Left ventricle myocardium inferior (tissue), 1 donor: ENCODE results near the gene TRABD2A. TPM values are rescaled to one million over a fixed set of nuclear protein-coding genes. Genes with fewer than 3 reads are reported as not detected.

Experiments used
- DNase-seq: peaks from one replicate; pipeline ENCODE4 v3.0.0-alpha.2; 2020
- H3K27ac ChIP-seq: fragments of 200-600 bp; replicated peaks from 2 replicates; pipeline ENCODE4 v1.8.0; 2021
- H3K27me3 ChIP-seq: fragments of 200-600 bp; 2 replicates; pipeline ENCODE4 v1.8.0; 2021; ENCODE audit warnings: low read depth
- H3K36me3 ChIP-seq: fragments of 200-600 bp; 2 replicates; pipeline ENCODE4 v1.8.0; 2021
- H3K4me1 ChIP-seq: fragments of 200-600 bp; 2 replicates; pipeline ENCODE4 v1.8.0; 2021
- H3K4me3 ChIP-seq: fragments of 200-600 bp; 2 replicates; pipeline ENCODE4 v1.8.0; 2021; ENCODE audit warnings: mild to moderate bottlenecking, moderate library complexity
- H3K9me3 ChIP-seq: fragments of 200-600 bp; replicated peaks from 2 replicates; pipeline ENCODE4 v1.8.0; 2021
- intact Hi-C: fragments of 100-400 bp; cut with micrococcal nuclease; formaldehyde crosslinking; loops from one replicate; pipeline ENCODE4 v1.11.0; 2022
- total RNA-seq: library from RNA; stranded (reverse); fragmentation: NEBNext Ultra II Directional; extraction: Animal tissue kit (Norgen Biotek cat#: 25700); gene quantifications from one replicate; pipeline ENCODE4 v1.2.1, GENCODE V29; 2021
- TF ChIP-seq, protein P1 (sequence below): fragments of 200-600 bp; IDR thresholded peaks from 2 replicates; pipeline ENCODE4 v1.8.0; 2021; ENCODE audit warnings: antibody characterized with exemption, mild to moderate bottlenecking, borderline replicate concordance
- donor health status: DM: no; HTN: yes; CAD: no; lungs with severe emphysema.

Gene TRABD2A
- total RNA-seq, 1 donor from 2014 or later: 0.49 TPM

DNA sequence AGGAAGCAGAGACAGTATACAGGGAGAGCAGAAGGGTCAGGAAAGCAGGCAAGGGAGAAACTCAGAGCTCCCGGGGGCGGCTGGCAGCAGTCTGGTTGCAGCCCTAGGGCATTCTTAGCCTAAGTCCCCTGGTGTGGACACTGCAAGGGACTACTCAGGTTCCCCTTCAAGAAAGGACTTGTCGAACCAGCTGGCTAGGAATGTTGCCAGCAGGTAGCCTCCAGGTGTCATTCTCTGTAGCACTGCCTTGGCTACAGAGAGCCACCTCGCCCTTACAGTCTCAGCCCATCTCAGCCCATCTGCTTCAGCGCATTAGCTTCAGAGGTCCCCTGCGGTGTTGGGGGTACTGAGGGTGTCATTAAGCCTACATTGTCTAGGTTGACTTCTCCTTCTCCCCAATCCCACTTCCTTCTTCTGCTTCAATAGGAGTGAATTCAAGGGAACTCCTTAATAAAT is 13.3 kb upstream of the TRABD2A start:
- H3K4me3 ChIP-seq: no peak overlapping the region
- peaks cover 30% of the 10 kb centered on the region for H3K4me1 ChIP-seq
- H3K27ac ChIP-seq: peak overlapping the region; percentile 56

DNA sequence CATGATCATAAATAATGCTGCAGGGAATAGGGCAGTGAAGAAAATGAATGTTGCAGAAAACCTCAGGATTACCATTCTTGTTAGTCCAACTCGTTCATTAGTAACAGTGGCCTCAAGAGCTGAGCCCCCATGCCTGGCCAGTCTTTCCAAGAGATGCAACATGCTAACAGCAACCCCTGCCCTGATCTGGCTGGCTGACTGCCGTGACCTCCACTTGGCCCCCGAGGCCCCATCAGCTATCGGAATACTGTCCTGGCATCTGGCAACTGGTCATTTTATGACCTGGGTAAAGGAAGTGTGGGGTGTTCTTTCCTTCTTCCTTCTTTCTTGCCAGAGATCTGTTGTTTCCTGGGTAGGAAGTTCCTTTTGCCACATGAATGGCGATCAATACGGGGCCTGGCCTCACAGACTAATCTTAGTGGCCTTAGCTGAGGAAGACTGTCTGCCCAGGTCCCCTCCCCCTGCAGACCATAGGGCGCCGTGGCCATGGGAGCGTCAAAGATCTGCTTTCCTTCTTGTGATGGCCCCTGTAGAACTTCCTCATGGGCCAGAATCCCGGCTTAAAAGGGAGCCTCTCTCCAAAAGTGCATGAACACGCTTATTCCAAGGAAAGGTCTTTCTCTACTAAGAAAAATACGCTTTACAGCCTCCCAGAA is 10.6 kb upstream of the TRABD2A start:
- Histone ChIP-seq H3K9me3 (no peaks in the 10 kb centered on the region), H3K4me1 (peaks cover 20% of the 10 kb centered on the region), H3K36me3 (no peaks in the 10 kb centered on the region), H3K27ac (no peak overlapping the region), H3K27me3 (no peaks in the 10 kb centered on the region), H3K4me3 (no peak overlapping the region)
- intact Hi-C loops: no loop called here
- no peak for DNase-seq
- TF ChIP-seq, protein P1, sequence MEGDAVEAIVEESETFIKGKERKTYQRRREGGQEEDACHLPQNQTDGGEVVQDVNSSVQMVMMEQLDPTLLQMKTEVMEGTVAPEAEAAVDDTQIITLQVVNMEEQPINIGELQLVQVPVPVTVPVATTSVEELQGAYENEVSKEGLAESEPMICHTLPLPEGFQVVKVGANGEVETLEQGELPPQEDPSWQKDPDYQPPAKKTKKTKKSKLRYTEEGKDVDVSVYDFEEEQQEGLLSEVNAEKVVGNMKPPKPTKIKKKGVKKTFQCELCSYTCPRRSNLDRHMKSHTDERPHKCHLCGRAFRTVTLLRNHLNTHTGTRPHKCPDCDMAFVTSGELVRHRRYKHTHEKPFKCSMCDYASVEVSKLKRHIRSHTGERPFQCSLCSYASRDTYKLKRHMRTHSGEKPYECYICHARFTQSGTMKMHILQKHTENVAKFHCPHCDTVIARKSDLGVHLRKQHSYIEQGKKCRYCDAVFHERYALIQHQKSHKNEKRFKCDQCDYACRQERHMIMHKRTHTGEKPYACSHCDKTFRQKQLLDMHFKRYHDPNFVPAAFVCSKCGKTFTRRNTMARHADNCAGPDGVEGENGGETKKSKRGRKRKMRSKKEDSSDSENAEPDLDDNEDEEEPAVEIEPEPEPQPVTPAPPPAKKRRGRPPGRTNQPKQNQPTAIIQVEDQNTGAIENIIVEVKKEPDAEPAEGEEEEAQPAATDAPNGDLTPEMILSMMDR: no peak

More for the DNA sequence above, 13.3 kb upstream of the TRABD2A start:
- TF ChIP-seq, protein P1: no peak
- H3K9me3 ChIP-seq: no peaks in the 10 kb centered on the region
- H3K27me3 ChIP-seq: no peaks in the 10 kb centered on the region
- H3K36me3 ChIP-seq: no peaks in the 10 kb centered on the region
- intact Hi-C loops: no loop called here
- no peak for DNase-seq

DNA sequence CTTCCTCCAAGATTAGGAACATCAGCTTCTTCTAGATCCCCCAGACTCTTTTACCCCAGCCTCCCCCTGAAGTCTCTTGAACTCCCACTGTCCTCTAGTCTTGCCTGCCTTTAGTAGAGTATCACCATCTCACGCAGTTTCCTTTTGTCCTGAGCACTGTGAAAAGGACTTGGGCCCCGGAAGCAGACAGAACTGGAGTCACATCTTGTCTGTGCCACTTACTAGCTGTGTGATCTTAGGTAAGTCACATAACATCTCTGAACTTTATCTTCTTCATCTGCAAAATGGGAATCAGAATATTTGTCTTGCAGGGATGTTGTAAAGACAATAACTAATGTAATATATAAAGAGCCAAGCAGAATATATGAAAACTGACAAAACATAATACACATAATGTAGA is 8.4 kb upstream of the TRABD2A start:
- Histone ChIP-seq H3K36me3 (no peaks in the 10 kb centered on the region), H3K4me3 (peak overlapping the region; percentile 35), H3K4me1 (peaks cover 6% of the 10 kb centered on the region), H3K9me3 (no peaks in the 10 kb centered on the region), H3K27ac (peak overlapping the region; percentile 39), H3K27me3 (peaks cover 6% of the 10 kb centered on the region)
- intact Hi-C loops: no loop called here
- TF ChIP-seq, protein P1: no peak
- no peak for DNase-seq

DNA sequence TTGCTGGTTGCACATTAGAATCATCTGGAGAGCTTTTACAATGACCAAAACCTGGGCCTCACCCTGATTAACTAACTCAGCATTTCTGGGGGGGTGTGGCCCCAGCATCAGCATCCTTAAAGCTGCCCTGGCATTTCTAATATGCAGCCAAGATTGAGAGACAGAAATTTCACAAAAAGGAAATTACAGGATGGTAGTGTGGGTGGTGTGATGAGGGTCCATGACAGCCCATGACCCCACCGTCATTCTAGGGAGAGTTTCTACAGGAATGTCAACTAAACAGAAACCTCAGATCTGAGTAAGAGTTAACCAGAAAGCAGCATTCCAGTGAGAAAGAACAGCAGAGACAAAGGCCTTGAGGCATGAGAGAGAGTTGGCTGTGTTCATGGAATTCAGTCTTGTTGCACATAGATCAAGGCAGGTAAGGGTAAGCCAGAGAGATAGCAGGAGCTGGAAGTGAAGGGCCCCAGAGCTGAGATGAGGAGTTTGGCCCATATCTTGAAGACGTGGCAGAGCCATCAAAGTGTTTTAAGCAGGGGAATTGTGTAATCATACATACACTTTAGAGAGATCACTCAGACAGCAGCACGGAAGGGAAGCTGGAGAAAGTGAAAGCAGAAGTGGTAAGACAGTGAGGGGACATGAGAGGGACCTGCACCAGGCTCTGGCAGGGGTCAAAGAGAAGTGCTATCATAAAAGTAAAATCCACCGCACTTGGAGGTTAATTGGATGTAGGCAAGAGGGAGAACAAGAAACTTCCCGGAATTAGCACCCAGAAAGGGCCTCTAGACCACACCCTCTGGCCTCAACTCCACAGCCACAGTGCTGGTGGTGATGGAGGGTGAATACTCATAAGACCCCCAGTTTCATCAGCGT is 7.8 kb upstream of the TRABD2A start:
- Histone ChIP-seq H3K27ac (peak overlapping the region; percentile 39), H3K9me3 (no peaks in the 10 kb centered on the region), H3K36me3 (no peaks in the 10 kb centered on the region), H3K27me3 (peaks cover 13% of the 10 kb centered on the region), H3K4me3 (peak overlapping the region; percentile 35), H3K4me1 (peaks cover 6% of the 10 kb centered on the region)
- no peak for DNase-seq
- TF ChIP-seq, protein P1: no peak
- intact Hi-C loops: no loop called here

DNA sequence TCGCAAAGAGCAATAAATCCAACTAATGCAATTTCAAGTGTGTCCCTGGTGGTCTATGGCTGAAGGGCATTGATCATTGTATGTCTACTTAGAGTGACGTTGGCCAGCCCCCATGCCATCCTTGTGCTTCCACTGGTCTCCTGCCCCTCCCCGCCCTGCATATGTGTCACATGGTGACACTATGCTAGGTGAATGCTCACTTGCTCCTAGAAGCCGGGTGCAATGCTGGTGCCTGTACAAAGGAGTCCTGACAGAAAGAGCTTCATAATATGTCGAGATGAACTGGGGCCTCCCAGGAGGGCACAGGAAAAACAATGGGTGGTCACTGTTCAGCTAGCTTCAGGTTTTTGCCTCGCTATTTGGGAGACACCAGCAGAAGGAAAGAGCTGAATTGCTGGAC is 5.9 kb upstream of the TRABD2A start:
- TF ChIP-seq, protein P1: no peak
- H3K27ac ChIP-seq: no peak overlapping the region
- H3K27me3 ChIP-seq: peaks cover 22% of the 10 kb centered on the region
- H3K4me1 ChIP-seq: peaks cover 8% of the 10 kb centered on the region
- H3K4me3 ChIP-seq: no peak overlapping the region
- no peaks in the 10 kb centered on the region for H3K36me3 ChIP-seq
- DNase-seq: no peak
- H3K9me3 ChIP-seq: no peaks in the 10 kb centered on the region
- intact Hi-C loops: no loop called here
